Adipocyte (in vitro differentiated cells): ENCODE measurements around the gene ARHGEF16.
A peak's percentile ranks its signal among the peaks of the same experiment; 100 is the strongest.

ENCODE experiments used
- DNase-seq: peaks from one replicate; pipeline ENCODE4 v3.0.0-alpha.2; 2015; ENCODE audit warnings: low read depth
- H3K27me3 ChIP-seq: replicated peaks from 2 replicates; pipeline ENCODE4 v1.7.0; 2013; ENCODE audit warnings: mild to moderate bottlenecking, low read length, moderate library complexity; ENCODE audit not compliant: control insufficient read depth, insufficient read depth
- H3K36me3 ChIP-seq: 2 replicates; pipeline ENCODE4 v1.7.0; 2013; ENCODE audit warnings: low read length, mild to moderate bottlenecking, moderate library complexity; ENCODE audit not compliant: control insufficient read depth, insufficient read depth, severe bottlenecking
- H3K4me1 ChIP-seq: 2 replicates; pipeline ENCODE4 v1.7.0; 2013; ENCODE audit warnings: mild to moderate bottlenecking, low read length, moderate library complexity; ENCODE audit not compliant: control insufficient read depth, insufficient read depth
- H3K4me3 ChIP-seq: 2 replicates; pipeline ENCODE4 v1.7.0; 2013; ENCODE audit warnings: mild to moderate bottlenecking, low read length, moderate library complexity
- H3K9ac ChIP-seq: 2 replicates; pipeline ENCODE4 v1.7.0; 2013; ENCODE audit warnings: mild to moderate bottlenecking, low read length, moderate library complexity
- H3K9me3 ChIP-seq: 2 replicates; pipeline ENCODE4 v1.7.0; 2013; ENCODE audit warnings: mild to moderate bottlenecking, low read length, moderate library complexity; ENCODE audit not compliant: control insufficient read depth

ARHGEF16 gene

DNA sequence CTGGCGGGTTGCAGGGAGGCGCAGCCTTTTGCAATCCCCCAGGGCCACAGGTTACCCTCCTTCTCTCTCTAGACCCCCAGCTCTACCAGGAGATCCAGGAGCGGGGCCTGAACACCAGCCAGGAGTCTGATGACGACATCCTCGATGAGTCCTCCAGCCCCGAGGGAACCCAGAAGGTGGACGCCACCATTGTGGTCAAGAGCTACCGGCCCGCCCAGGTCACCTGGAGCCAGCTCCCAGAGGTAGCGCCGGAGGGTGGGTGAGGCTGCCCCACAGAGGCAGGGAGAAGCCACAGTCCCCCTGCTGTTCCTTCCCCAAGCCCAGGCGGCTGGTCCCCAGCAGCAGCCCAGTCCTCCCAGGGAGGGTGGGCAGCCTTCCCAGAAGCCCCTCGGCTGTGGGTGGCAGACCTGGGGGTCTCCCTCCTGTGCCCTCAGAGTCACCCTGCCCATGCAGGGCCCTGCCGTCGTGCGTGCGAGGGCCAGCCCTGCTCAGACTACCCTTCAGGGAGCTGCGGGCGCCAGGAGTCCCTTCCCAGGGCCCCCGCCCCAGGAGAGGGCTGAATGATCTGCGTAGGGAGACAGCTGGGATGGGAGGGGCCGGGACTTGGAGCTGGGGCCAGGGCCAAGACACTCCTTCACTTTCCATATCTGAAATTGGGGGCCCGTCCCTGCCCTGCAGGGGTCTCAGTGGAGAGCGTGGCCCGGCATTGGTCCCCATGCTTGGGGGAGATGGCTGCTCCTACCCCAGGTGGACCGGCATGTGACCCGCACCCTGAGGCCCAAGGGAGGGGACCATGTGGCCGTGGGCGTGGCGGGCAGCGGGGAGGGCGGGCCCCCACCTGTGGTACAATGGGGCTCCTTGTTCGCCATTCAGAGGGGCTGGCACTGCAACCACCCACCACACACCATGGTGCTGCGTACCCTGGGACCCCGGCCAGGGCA, 12.9 kb downstream of the ARHGEF16 start:
- peaks cover 17% of the 10 kb centered on the region for H3K4me1 ChIP-seq
- no peak for DNase-seq
- no peaks in the 10 kb centered on the region for H3K9me3 ChIP-seq
- H3K4me3 ChIP-seq = no peak overlapping the region
- H3K36me3 ChIP-seq = no peaks in the 10 kb centered on the region
- peaks cover 34% of the 10 kb centered on the region for H3K27me3 ChIP-seq
- no peak overlapping the region for H3K9ac ChIP-seq

- Histone ChIP-seq H3K27me3 (peaks cover 33% of the 10 kb centered on the region), H3K4me1 (peaks cover 23% of the 10 kb centered on the region), H3K36me3 (no peaks in the 10 kb centered on the region)
Observed at GRCh38 chr1:3468236-3469103, 14.0 kb downstream of the ARHGEF16 start.

DNA sequence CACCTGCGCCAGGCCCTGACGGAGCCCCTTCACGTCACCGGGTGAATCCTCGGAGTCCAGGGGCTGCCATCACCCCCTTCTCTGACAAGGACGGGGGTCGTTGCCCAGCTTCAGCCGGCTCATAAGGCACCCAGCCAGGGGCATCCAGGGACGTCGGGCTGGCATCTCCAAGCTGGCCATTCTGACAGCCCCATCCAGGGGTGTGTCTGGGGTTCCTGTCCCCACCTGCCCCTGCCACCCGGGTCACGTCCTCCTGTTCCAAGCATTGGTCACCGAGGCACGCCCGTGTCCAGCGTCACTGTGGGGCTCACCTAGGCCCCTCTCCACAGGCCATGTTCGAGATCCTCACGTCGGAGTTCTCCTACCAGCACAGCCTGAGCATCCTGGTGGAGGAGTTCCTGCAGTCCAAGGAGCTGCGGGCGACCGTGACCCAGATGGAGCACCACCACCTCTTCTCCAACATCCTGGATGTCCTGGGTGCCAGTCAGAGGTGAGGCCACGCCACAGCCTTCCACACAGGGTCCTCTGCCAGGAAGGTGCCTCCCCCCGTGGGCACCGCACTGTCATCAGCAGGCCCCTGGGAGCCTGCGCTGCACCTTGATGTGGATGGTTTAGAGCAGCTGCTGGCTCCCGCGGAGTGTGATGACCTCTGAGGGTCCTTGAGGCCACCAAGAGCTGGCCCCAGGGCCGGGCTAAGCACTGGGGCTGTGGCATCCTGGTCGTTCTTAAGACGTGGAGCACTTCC, 14.8 kb downstream of the ARHGEF16 start:
- Histone ChIP-seq H3K9ac (no peak overlapping the region), H3K4me1 (peaks cover 31% of the 10 kb centered on the region), H3K9me3 (no peaks in the 10 kb centered on the region), H3K27me3 (peaks cover 25% of the 10 kb centered on the region), H3K4me3 (no peak overlapping the region), H3K36me3 (no peaks in the 10 kb centered on the region)
- DNase-seq = no peak

More at GRCh38 chr1:3468236-3469103, 14.0 kb downstream of the ARHGEF16 start:
- H3K4me3 ChIP-seq = no peak overlapping the region
- no peak for DNase-seq
- no peak overlapping the region for H3K9ac ChIP-seq
- H3K9me3 ChIP-seq = no peaks in the 10 kb centered on the region

- peaks cover 33% of the 10 kb centered on the region for H3K4me1 ChIP-seq
- H3K27me3 ChIP-seq = peaks cover 24% of the 10 kb centered on the region
- no peaks in the 10 kb centered on the region for H3K36me3 ChIP-seq
- DNase-seq = no peak
- H3K9me3 ChIP-seq = no peaks in the 10 kb centered on the region
- H3K4me3 ChIP-seq = no peak overlapping the region
- H3K9ac ChIP-seq = no peak overlapping the region
Observed at GRCh38 chr1:3469849-3470649, 15.6 kb downstream of the ARHGEF16 start.

GRCh38 chr1:3470650-3471355, 16.3 kb downstream of the ARHGEF16 start:
- DNase-seq = no peak
- peaks cover 33% of the 10 kb centered on the region for H3K4me1 ChIP-seq
- H3K4me3 ChIP-seq = no peak overlapping the region
- H3K9ac ChIP-seq = no peak overlapping the region
- peaks cover 21% of the 10 kb centered on the region for H3K27me3 ChIP-seq
- H3K36me3 ChIP-seq = no peaks in the 10 kb centered on the region
- no peaks in the 10 kb centered on the region for H3K9me3 ChIP-seq

DNA sequence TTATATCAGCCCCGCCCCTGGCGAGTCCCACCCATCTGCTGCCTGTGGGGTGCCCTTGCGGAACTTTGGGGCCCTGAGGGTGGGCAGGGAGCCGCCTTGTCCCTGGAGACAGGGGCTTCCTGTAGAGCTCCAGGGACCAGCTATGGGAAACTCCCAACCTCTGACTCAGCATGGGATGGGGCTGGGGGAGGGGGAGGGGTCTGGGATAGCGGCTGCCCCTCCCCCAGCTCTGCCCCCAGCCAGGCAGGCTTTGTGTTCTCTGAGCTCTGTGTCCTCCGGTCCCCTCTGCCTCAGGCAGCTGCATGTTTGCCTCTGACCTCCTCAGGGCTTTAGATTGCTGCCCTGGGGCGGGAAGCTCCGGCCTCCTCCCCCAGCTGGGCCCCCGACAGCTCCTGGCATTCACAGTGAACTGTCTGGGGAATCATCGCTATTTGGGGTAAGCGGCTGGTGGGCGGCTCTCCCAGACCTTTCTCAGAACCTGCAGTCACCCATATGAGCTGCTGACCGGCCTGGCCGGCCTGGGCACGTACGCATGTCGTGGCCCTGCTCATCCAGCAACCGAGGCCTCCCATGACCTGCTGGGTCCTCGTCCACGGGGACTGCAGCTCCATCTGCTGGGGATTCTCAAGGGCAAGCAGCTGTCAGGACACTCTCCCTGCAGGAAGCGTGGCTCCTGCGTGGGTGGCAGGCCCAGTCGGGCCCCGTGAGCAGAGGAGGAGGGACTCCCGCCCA, 17.1 kb downstream of the ARHGEF16 start:
- Histone ChIP-seq H3K9me3 (no peaks in the 10 kb centered on the region), H3K4me3 (no peak overlapping the region), H3K9ac (peak overlapping the region; percentile 13), H3K4me1 (peaks cover 33% of the 10 kb centered on the region), H3K36me3 (no peaks in the 10 kb centered on the region), H3K27me3 (peaks cover 15% of the 10 kb centered on the region)
- peak; percentile 47 for DNase-seq

- H3K27me3 ChIP-seq = peaks cover 9% of the 10 kb centered on the region
- peak overlapping the region; percentile 13 for H3K9ac ChIP-seq
- DNase-seq = no peak
- H3K4me3 ChIP-seq = no peak overlapping the region
- H3K9me3 ChIP-seq = no peaks in the 10 kb centered on the region
- no peaks in the 10 kb centered on the region for H3K36me3 ChIP-seq
- peaks cover 33% of the 10 kb centered on the region for H3K4me1 ChIP-seq
Observed at GRCh38 chr1:3472088-3472850, 17.8 kb downstream of the ARHGEF16 start.

DNA sequence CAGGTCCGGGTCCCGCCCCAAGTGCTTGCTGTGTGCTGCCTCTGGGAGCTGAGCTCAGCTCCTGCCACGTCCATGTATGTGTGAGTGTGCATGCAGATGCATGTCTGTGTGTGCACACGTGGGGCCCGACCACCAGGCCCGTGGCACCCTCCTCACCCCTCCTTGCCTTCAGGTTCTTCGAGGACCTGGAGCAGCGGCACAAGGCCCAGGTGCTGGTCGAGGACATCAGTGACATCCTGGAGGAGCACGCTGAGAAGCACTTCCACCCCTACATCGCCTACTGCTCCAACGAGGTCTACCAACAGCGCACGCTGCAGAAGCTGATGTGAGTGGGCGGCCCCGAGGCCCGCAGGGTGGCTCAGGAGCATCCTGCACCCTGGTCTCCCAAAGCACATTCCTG, 18.4 kb downstream of the ARHGEF16 start:
- Histone ChIP-seq H3K36me3 (no peaks in the 10 kb centered on the region), H3K9ac (no peak overlapping the region), H3K27me3 (peaks cover 8% of the 10 kb centered on the region), H3K4me1 (peaks cover 33% of the 10 kb centered on the region), H3K4me3 (no peak overlapping the region), H3K9me3 (no peaks in the 10 kb centered on the region)
- DNase-seq = no peak

GRCh38 chr1:3473381-3473844, 18.9 kb downstream of the ARHGEF16 start:
- H3K27me3 ChIP-seq = peaks cover 4% of the 10 kb centered on the region
- peaks cover 33% of the 10 kb centered on the region for H3K4me1 ChIP-seq
- no peak overlapping the region for H3K4me3 ChIP-seq
- no peaks in the 10 kb centered on the region for H3K9me3 ChIP-seq
- peak; percentile 72 for DNase-seq
- no peak overlapping the region for H3K9ac ChIP-seq
- no peaks in the 10 kb centered on the region for H3K36me3 ChIP-seq
